Effector memory CD4-positive, alpha-beta T cell (primary cell): Measurements from ENCODE around the gene NUDT4B.
"Not testable (repeated sequence)": the region's sequence is repeated elsewhere in the genome, so short reads cannot be mapped to it uniquely, and the experiment has no call there.

Source experiments
- DNase-seq, 3 donors: peaks; one replicate each; pipeline ENCODE4 v3.0.0-alpha.2; 2020
- H3K27ac ChIP-seq: 2 replicates; pipeline ENCODE4 v1.7.0; 2013; ENCODE audit warnings: mild to moderate bottlenecking, low read length, moderate library complexity; ENCODE audit not compliant: insufficient read depth, poor library complexity, severe bottlenecking
- H3K27me3 ChIP-seq: replicated peaks from 2 replicates; pipeline ENCODE4 v1.7.0; 2013; ENCODE audit warnings: mild to moderate bottlenecking, low read length; ENCODE audit not compliant: insufficient read depth, control insufficient read depth, poor library complexity, severe bottlenecking
- H3K36me3 ChIP-seq: 2 replicates; pipeline ENCODE4 v1.7.0; 2013; ENCODE audit warnings: mild to moderate bottlenecking, low read length, moderate library complexity; ENCODE audit not compliant: control insufficient read depth, insufficient read depth
- H3K4me1 ChIP-seq: 2 replicates; pipeline ENCODE4 v1.7.0; 2013; ENCODE audit warnings: low read length, mild to moderate bottlenecking; ENCODE audit not compliant: control insufficient read depth, insufficient read depth, poor library complexity, severe bottlenecking
- H3K4me3 ChIP-seq: 2 replicates; pipeline ENCODE4 v1.7.0; 2013; ENCODE audit warnings: low read length, low read depth, mild to moderate bottlenecking; ENCODE audit not compliant: insufficient read depth, poor library complexity, severe bottlenecking
- H3K9me3 ChIP-seq: 2 replicates; pipeline ENCODE4 v1.7.0; 2013; ENCODE audit warnings: mild to moderate bottlenecking, low read length, moderate library complexity; ENCODE audit not compliant: control insufficient read depth

NUDT4B gene

DNA sequence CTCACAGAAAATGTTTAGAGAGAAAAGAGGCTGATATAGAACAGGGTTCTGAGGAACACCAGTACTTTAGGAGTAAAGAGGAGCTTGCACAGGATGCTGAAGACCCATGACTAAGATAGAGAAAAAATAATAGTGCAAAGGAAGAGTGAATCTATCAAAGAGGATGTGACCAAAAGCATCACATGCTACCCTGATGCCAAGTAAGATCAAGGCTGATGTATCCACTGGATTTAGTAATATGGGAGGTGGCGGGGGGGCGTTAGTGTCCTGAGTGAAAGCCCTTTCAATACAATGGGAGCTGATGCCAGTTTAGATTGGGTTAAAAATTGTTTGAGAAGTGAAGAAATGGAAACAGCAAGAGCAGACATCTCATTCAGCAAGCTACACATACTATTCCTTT lies 11.2 kb downstream of the NUDT4B start:
- H3K27ac ChIP-seq, H3K36me3 ChIP-seq, H3K4me1 ChIP-seq, H3K9me3 ChIP-seq, H3K4me3 ChIP-seq, H3K27me3 ChIP-seq: not testable (repeated sequence)
- DNase-seq = peak in 1 of 3 donors; percentile 0

DNA sequence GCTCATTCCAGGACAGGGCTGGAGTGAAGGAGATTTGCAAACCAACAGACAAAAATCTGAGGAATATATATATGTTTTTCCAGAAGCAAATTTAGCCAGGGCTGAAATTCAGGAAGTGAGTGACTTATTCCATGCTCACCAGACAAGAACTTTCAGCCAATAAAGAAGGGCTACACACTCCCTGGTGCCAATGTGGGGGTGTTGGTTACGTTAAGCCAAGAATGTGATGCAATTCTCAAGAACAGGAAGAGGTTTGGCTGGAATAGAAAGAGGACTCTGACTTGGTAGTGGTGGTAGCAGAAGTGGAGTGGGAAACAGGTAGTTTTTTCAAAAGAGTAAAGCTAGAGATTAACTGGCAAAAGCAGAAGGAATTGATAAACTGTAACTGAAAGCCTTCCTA lies 11.6 kb downstream of the NUDT4B start:
- H3K27me3 ChIP-seq, H3K4me1 ChIP-seq, DNase-seq, H3K9me3 ChIP-seq, H3K4me3 ChIP-seq, H3K36me3 ChIP-seq, H3K27ac ChIP-seq: not testable (repeated sequence)

DNA sequence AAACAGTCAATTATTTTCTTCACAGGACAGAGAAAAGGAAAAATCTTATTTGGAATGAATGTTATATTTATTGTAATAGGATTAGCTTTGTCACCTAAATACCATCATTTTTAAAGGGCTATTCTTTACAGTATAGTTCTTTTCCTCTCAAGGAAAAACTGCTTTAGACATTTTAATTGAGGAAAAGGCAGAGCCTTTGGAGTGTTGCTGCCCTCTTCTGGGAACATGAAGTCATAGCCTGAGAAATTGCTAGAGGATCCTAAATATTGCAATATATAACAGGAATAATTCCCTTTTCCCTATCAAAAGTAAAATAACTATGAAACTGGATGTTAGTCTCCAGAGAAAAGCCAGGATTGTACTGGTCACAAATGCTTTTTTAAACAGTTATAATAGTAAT lies 12.8 kb downstream of the NUDT4B start:
- not testable (repeated sequence) for H3K27ac ChIP-seq, H3K9me3 ChIP-seq, H3K27me3 ChIP-seq, H3K4me1 ChIP-seq, DNase-seq, H3K4me3 ChIP-seq, H3K36me3 ChIP-seq

DNA sequence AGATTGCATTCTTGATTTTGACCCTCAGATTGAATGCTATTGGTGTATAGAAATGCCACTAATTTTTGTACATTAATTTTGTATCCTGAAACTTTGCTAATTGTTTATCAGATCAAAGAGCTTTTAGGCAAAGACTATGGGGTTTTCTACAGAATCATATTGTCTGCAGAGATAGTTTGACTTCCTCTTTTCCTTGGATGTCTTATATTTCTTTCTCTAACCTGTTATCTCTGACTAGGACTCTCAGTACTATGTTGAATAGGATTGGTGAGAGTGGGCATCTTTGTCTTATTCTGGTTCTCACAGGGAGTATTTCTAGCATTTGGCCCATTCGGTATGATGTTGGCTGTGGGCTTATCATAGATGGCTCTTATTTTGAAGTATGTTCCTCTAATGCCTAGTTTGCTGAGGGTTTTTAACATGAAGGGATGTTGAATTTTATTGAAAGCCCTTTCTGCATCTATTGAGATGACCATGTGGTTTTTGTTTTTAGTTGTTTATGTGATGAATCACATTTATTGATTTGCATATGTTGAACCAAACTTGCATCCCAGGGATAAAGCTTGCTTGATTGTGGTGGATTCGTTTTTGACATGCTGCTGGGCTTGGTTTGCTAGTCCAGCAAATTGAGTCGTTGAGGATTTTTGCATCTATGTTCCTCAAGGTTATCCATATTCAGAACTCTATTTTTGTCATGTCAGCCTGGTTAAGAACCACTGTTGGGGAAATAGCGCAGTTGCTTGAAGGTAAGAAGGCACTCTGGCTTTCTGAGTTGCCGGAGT lies 16.9 kb downstream of the NUDT4B start:
- H3K9me3 ChIP-seq, DNase-seq, H3K4me3 ChIP-seq, H3K36me3 ChIP-seq, H3K27me3 ChIP-seq, H3K4me1 ChIP-seq, H3K27ac ChIP-seq: not testable (repeated sequence)

DNA sequence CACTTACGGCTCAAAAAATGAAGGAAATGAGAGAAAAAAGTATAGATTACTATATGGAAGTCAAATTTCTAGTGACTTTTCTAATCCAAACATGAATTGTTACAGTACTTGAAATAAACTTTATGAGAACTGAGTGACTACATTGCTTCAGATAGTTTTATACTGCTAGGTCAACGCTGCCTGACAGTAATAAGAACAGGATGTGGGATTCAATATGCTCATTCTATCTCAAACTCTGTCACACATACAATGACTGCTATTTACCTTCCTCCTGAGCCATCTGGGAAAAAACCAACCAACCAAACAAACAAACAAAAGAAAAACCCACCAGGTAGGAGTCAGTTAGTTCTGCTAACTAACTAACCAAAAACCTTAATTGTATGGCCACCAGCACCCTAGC lies 20.0 kb downstream of the NUDT4B start:
- H3K4me1 ChIP-seq, H3K9me3 ChIP-seq, H3K27me3 ChIP-seq, H3K27ac ChIP-seq, H3K36me3 ChIP-seq, H3K4me3 ChIP-seq, DNase-seq: not testable (repeated sequence)

DNA sequence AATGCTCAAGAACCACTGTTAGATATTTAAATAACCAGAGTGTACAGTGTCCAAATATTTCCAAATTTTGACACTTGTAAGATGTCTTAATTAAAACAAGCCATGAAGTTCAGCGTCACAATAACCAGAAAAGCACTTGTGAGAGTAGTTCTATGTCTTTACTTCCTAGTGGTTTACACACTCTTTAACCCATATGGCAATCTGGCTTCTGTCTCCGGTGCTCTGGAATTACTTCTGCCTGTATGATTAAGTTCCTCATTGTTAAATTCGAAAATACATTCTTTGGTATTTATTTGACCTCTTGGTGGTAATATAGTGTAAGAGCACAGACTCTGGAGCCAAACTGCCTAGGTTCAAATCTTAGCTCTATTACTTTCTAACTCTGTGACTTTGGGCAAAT lies 20.9 kb downstream of the NUDT4B start:
- not testable (repeated sequence) for H3K4me3 ChIP-seq, DNase-seq, H3K4me1 ChIP-seq, H3K27ac ChIP-seq, H3K27me3 ChIP-seq, H3K9me3 ChIP-seq, H3K36me3 ChIP-seq

DNA sequence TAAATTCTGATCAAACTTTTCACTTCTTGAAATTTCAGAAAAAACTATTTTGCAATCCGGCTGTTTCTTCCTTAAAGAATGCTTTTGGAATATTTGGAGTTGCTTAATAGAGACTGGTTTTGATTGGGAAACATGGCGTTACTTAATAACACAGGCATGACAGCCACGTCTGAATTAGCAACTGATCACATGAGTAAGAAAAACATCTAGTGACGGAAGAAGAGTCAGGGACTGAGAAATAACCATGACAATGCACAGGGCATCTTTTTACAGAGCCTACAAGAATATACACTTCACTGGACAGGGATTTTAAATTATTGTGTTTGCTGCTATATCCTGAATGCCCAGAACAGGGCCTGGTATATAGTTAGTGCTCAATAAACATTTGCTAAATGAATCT lies 25.1 kb downstream of the NUDT4B start:
- H3K36me3 ChIP-seq, DNase-seq, H3K27ac ChIP-seq, H3K9me3 ChIP-seq, H3K4me3 ChIP-seq, H3K27me3 ChIP-seq, H3K4me1 ChIP-seq: not testable (repeated sequence)

DNA sequence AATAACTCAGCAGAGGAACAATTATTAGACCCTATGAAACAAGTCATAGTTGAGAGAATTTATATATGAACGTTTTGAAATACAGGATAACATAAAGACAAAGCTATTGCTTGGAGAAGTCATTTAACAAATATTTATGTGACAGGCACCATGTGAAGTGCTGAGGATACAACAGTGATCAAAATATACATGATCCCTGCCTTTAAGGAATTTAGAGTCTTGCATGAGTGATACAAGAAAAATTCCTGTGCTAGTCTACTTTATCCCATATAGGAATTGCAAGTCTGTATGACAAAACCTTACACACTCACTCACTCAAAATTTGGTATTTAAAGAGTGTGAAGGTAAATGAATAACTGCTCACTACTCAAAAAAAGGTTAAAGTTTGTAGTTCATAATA lies 25.5 kb downstream of the NUDT4B start:
- not testable (repeated sequence) for H3K36me3 ChIP-seq, H3K4me1 ChIP-seq, H3K4me3 ChIP-seq, H3K27ac ChIP-seq, DNase-seq, H3K27me3 ChIP-seq, H3K9me3 ChIP-seq

DNA sequence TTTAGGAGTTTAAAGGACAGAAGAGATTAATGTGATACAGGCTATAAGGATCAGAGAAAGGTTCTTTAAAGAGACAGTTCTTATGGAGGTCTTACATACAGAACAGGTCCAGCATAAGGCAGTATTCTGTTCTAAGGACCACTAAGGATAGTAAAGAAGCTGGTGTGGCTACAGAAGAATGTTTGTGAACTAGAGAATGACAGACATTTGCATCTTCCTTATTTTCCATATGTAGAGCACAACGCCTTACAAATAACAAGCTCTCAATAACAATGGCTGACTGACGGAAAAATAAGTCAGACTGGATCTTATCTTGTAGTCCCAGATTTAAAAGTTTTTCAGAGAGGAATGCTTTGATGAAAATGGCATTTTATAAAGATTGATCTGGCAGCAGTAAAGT lies 26.7 kb downstream of the NUDT4B start:
- not testable (repeated sequence) for H3K27ac ChIP-seq, H3K27me3 ChIP-seq, H3K36me3 ChIP-seq, DNase-seq, H3K4me1 ChIP-seq, H3K9me3 ChIP-seq, H3K4me3 ChIP-seq

DNA sequence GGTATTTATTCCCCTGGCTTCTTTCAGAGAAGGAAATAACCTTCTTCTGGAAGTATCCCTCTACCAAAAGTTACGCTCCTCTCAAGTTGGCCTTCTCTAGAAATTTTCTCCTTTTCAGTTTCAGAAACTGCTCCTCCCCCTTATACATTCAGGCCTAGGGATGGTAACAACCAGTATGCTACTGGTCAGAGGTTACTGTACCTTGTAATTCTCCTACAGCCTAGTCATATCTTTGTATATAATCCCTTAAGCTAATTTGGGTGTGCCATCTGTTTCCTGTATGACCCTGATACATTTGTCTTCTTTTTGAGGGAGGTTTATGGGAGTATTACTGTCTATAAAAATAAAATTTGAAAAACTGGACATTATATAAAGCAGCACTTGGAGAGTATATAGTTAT lies 29.1 kb downstream of the NUDT4B start:
- not testable (repeated sequence) for H3K36me3 ChIP-seq, H3K4me1 ChIP-seq, H3K9me3 ChIP-seq, DNase-seq, H3K27ac ChIP-seq, H3K27me3 ChIP-seq, H3K4me3 ChIP-seq
